ENCODE data around the gene HOXD4.

HOXD4 gene

DNA sequence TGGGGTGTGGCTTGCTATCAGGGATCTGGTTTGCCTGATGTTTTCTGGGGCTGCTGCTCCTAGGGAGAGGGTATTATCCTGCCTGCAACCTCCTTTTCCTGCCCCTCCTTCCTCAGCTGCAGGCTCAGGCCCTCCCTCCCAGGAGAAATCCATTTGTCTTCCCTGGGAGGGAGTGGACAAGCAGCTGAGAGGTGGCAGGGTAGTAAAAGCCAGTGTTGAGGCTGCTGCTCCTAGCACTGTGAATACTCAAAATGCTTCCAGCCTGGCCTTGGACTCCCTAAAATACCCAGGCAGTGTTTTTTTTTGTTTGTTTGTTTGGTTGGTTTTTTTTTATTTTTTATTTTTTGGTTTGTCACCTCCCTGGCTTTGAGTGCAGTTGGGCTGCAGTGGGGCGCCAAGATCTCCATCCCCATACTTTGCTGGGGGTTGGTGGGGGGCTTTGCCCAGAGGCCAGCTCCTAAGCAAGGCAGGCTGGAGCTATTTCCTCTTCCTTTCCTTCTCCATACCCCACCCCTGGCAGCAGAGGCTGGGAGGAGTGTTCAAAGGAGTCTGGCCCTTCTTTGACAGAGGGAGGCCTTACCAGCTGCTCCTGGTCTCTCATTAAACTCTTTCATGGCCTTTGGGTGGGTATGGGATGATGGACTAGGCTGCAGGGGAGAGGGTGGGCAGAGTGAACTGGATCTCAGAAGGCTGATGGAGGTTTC is 19.4 kb downstream of the HOXD4 start:
- DNase-seq (ENCODE audit: low read depth in 2 of 3, low spot score in 2 of 3), result no peak

DNA sequence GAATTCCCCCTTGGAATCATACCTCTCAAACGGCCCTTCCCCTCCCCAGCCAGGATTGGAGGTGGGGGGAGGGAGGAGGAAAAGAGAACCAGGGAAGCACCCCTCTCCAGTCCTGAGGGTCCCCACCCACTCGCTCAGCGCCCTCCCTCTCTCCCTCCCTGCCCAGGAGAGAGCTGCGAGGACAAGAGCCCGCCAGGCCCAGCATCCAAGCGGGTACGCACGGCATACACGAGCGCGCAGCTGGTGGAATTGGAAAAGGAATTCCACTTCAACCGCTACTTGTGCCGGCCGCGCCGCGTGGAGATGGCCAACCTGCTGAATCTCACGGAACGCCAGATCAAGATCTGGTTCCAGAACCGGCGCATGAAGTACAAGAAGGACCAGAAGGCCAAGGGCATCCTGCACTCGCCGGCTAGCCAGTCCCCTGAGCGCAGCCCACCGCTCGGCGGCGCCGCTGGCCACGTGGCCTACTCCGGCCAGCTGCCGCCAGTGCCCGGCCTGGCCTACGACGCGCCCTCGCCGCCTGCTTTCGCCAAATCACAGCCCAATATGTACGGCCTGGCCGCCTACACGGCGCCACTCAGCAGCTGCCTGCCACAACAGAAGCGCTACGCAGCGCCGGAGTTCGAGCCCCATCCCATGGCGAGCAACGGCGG is 20.1 kb downstream of the HOXD4 start:
- DNase-seq (ENCODE audit: low read depth in 2 of 3, low spot score in 2 of 3), result no peak

DNA sequence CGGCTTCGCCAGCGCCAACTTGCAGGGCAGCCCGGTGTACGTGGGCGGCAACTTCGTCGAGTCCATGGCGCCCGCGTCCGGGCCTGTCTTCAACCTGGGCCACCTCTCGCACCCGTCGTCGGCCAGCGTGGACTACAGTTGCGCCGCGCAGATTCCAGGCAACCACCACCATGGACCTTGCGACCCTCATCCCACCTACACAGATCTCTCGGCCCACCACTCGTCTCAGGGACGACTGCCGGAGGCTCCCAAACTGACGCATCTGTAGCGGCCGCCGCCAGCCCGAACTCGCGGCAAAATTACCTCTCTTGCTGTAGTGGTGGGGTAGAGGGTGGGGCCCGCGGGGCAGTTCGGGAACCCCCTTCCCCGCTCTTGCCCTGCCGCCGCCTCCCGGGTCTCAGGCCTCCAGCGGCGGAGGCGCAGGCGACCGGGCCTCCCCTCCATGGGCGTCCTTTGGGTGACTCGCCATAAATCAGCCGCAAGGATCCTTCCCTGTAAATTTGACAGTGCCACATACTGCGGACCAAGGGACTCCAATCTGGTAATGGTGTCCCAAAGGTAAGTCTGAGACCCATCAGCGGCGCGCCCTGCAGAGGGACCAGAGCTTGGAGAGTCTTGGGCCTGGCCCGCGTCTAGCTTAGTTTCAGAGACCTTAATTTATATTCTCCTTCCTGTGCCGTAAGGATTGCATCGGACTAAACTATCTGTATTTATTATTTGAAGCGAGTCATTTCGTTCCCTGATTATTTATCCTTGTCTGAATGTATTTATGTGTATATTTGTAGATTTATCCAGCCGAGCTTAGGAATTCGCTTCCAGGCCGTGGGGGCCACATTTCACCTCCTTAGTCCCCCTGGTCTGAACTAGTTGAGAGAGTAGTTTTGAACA is 20.9 kb downstream of the HOXD4 start:
- no peak for DNase-seq (ENCODE audit: low read depth in 2 of 3, low spot score in 2 of 3)

DNA sequence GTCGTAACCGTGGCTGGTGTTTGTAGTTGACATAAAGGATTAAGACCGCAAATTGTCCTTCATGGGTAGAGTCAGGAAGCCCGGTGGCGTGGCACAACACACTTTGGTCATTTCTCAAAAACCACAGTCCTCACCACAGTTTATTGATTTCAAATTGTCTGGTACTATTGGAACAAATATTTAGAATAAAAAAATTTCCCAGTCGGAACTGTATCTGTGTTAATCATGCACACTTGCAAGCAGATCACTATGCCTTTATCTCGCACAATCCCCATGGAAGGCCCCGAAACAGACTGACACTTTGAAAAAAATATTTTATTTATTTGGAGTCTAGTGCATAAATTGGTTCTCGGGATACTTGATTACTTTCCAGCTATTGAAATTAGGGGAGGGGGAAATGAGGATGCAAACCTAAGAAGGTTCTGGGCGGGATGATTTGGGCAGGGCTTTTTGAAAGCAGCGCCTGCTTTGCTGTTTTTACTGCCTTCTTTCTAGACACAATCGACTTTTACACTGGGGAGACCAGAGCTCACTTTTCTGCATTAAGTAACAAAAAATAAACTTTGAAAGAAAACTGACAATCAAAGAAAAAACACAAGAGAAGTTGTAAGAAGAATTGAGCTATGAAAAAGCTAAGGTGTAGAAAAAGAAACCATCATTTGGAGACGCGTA is 21.7 kb downstream of the HOXD4 start:
- no peak for DNase-seq (ENCODE audit: low read depth in 2 of 3, low spot score in 2 of 3)

DNA sequence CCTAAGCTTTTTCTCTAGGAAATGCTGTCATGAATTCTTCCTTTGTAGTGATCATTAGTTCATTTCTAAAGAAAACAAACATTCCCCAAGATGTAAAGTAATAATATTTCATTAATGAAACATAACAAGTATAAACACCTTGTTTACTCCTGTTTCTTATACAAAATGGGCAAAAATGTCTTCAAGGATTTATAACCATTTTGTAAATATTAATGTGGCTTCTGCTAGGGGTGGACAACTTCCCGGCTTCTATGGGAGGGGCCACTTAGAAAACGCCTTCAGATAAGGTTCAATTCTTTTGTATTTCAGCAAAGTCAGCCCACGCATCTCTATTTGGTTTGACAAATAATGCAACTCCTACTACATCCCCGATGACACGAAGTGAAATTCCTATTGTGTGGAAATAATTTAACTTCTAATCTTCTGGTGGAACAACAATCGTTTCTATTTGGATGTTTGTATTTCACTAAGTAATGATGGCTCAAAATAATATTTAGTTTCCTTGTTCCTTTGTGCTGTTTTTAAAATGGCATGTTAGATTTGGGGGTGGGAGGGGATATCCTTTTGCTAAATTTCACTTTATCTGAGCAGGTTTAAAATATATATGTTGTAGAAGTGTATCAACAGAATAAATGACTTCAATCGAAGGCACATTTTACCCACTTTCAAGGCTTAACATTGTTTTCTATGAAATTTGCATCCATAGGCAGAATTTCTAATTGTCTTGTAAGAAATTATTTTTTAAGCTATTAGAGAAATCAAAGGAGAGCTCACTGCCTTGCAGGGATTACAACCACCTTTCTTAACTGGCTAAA is 22.4 kb downstream of the HOXD4 start:
- no peak for DNase-seq (ENCODE audit: low read depth in 2 of 3, low spot score in 2 of 3)

DNA sequence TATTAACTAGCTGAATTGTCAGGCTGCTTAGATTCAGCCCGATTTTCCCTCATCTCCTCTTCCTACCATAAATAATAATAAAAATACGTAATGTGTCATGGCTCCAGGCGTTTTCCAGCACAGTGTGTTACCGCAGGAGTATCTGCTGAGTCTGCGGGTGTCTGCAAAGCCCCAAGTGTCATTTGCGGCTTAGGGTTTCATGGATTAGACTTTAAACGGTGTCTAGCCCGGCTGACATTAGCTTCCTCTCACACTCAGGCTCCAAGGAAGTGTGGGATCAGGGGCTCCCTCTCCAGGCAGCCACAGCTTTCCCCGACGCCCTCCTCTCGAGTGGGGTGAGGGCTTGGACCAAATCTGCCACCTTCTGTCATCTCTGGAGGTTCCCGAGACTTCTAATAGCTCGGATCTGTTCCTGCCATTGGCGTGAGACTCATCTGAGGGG is 23.1 kb downstream of the HOXD4 start:
- no peak for DNase-seq (ENCODE audit: low read depth in 2 of 3, low spot score in 2 of 3)

DNA sequence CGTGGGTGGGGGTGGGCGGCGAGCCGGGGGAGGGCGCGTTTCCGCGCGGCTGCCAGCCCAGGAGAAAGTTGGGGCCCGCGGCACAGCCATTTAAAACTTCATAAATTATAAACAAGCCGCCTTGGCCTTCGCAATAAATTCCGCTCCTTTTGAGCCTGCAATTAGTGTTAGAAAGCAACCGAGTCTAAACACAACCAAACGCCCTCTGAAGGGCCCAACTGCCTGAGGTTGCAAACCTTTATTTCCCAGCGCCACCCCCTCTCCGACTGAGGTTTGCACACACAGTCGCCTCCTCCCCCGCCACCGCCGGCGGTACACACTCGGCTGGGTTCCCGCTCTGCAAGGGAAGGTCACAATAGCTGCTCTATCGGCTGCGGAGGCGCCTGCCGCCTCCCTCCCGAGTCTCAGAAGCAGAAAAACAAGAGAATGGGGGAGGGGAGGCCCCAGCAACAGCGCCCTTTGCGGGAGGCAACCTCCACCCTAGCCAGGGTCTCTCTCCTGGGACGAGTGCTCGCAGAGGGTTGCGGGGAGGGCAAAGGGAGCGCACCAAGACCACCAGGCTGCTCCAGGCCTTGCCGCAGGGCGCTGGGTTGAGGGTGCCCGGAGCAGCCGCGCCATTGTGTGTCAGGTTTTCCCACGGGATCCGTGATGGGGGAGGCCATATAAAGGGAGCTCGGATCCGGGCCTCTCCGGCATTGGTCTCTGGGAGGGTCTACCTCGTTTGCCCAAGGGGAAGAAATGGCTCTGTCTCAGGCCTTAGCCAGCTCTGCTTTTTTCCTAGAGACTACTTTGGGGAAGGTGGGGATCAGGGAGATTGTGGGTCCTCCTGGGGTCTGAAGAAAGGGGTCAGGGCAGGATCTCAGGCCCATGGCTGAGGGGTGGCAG is 23.7 kb downstream of the HOXD4 start:
- no peak for DNase-seq (ENCODE audit: low read depth in 2 of 3, low spot score in 2 of 3)

DNA sequence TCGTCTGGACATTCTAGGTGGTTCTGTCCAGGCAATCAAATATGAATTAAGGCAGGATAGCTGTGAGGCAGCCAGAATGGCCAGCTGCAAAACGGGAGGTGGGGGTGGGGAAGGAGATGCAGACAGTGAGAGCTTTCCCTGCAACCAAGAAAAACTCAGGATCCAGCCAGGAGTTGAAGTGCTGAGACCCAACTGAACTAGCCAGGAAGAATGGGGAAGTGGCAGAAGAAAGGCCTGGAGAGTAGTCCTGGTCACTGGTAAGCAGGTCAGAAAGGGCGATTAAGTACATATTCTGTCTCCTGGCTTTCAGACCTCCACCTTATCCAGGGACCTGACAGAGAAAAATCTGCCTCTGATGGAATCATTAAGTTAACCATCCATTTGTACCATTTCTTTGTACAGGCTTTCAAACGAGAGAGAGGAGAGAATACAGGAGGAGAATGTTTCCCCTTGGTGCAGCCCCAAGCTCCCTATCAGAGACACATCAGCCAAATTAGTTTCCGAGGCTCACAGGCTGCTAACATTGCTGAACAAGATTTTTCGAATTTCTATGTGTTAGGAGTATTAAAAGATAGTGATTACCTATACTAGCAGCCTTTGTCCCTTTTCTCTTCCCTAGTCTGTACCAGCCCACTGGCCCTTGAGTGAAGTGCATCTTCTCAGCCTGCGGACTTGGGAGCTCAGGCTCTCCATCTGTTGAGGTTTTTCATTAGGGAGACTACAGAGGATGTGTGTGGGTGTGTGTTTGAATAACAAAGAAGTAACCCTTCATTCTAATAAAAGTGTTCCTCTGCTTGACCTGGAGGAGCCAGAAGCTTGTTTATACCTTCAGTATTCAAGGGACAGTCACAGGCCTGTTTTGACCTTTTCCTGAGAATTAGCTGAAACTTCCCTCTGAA is 24.6 kb downstream of the HOXD4 start:
- DNase-seq (ENCODE audit: low read depth in 2 of 3, low spot score in 2 of 3), result no peak

DNA sequence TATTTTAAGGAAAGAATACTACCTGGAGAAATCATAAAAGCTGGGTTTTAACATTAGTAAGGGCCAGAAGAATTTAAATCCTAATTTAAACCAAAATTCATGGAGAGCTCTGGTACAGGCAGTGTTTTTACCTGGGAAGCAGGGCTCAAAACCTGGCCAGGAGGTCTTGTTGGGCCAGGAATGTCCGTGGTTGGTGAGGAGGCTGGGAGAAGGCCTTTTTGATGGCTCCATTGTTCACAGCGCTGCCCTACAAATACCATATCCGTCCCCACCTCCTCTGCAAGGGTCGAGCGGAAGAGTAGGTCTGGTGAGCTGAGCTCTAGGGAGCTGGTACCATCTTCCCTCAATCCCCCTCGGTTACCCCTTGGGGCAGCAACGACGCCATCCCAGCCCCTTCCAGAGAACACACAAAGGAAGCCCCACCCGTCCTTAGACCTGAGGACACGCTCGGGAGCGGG is 26.3 kb downstream of the HOXD4 start:
- no peak for DNase-seq (ENCODE audit: low read depth in 2 of 3, low spot score in 2 of 3)

DNA sequence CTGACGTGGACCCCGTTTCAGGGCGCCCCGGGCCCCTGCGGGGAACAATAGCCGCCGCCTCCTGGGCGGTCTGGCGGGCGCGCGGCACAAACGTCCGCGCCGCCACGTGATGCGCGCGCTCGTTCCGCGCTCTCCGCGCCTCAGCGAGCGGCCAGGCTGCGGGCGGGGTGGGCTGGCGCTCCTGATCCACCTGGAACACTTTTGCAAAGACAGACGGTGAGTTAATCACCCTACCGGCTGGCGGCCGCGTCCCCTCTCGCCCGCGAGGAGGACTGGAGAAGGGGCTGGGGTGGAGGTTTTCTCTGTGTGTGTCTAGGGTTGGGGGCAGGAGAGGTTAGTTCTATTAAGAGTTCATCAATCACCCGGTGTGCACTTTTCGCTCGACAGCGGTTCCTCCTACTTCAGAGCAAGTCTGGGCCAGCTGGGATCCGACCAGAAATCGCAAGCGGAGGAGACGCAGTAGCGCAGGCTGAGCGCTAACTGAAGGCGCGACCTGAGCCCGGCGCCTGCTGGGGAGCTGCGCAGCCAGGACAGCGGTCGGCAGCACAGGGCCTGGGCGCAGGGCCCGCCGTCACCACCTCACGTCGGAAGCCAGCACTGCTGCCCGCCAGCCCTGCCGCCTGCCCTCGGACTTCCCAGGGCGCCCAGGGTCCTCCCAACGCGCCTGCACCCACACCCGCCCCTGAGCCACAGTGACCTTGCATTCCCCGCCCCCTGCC is 26.8 kb downstream of the HOXD4 start:
- DNase-seq (ENCODE audit: low read depth in 2 of 3, low spot score in 2 of 3), result no peak

DNA sequence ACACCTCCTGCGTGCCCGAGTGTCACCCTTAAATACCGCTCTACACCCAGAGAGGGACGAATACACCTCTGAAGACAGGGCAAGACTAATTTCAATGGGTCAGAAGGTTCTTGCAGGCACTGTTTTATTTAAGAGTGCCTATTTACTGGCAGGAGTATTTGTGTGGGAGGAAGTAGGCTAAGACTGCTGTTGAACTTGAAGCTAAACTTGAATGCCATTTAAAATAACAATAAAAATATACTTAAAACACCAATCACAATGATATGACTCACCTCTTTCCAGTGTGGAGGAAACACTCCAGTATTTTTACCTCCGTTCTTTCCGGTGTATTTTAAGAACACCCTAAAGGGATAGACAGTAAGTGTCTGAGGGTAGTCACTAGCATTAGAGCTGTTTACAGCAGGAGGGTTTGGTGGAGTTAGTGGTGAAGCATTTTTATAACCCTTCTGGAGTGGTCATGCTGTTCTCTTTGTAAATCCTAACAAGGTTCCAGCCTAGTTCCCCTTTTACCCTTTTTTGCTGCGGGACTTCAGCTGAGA is 27.5 kb downstream of the HOXD4 start:
- no peak for DNase-seq (ENCODE audit: low read depth in 2 of 3, low spot score in 2 of 3)

DNA sequence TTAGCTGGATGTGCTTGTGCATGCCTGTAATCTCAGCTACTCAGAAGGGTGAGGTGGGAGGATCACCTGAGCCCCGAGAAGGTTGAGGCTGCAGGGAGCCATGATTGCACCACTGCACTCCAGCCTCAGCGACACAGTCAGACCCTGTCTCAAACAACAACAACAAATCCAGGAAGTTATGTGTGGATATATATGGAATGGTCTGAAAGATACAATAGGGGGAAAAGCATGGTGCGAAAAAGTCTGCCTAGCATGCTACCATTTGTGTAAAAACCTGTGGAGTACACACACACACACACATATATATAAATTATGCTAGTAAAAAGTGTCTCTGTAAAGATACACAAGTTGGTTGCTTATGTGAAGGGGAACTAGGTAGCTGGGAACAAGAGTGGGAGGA is 30.2 kb downstream of the HOXD4 start:
- DNase-seq (ENCODE audit: low read depth in 2 of 3, low spot score in 2 of 3), result no peak

DNA sequence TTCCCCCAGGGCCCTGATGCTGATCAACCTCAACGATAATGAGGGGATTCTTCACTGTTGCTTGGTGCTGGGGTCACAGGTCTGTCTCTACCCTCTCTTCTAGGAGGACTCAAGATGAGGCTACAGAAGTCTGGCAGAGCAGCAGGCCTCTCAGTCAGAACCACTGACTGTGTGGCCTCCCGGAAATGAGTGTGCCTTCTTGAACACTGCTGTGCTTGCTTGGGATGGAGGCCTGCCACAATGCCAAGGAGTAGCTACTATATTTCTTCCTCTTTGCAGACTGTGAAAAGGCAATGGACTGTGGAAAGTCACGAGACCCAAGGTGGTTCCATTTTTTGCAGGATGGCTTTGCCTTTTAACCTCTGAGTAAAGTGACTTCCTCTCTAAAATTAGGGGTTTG is 31.3 kb downstream of the HOXD4 start:
- no peak for DNase-seq (ENCODE audit: low read depth in 2 of 3, low spot score in 2 of 3)

DNA sequence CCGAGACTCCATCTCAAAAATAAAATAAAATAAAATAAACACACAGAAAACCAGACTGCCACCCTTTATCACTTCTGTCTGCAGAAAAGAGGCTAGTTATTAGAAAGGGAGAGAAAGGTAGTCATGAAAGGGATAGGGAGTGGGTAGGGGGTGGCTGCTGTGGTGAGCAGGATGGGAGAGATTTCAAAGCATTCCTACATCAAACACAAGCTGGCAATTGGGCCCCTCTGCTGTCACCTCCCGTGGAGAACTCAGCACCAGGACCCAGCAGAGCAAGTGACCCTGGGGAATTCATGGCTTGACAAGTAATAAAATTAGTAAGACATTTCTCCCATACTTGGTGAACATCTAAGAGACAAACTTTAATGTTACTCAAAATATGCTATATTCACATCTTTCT is 33.4 kb downstream of the HOXD4 start:
- DNase-seq (ENCODE audit: low read depth in 2 of 3, low spot score in 2 of 3), result no peak

DNA sequence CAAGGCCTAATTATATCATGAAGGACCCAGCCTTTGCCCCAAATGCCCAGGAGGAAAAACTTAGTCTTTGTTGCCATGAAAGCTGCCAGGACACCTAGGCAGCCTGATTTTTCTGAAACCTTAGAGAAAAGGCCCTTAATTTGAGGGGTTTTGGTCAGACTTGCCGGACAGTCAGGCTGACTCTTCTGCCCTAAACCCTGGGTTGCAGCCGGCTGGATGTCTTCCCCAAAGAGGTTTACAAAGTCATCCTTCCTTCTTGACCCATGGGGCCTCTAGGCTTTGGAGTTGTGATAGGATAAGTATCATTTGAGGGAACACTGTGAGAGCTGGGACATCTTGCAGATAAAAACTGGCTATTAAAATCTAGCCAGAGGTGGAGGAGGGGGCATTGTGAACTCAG is 34.7 kb downstream of the HOXD4 start:
- DNase-seq (ENCODE audit: low read depth in 2 of 3, low spot score in 2 of 3), result no peak

DNA sequence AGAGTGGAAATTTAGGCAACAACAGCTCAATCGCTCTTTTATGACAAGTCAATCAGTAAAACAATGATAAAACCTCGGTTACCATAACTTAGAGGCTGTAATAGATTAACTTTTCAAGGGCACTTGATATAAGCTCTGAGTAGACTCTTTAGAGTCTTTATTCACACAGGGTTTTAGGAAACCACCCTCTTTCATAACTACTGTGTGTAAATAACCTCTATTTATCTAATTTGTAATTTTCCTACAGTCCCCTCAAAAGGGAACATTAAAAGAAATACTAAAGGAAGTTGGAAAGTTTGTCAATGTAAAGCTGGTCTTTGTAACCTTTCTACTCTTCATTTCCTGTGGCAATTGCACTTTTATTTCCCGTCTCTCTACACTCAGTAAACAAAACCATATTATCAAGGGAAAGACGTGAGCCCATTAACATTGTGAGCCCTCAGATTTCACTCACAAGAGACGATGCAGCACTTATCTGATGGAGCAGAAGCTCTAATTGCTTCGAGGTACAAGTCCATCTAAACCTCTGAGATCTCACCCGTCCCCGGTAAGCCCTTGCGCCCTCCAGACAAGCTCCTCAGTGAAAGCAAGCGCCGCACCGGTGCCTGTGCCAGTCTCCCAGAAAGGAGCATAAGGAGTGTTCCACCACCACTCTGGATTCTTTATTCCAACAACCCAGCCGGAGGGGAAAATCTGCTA is 36.0 kb downstream of the HOXD4 start:
- DNase-seq (ENCODE audit: low read depth in 2 of 3, low spot score in 2 of 3), result no peak

Measured in activated CD8-positive, alpha-beta memory T cell treated with anti-CD3 and anti-CD28 coated beads for 48 hours (primary cell).